ENCODE data around the gene NOC2L.
A peak's percentile ranks its signal among the peaks of the same experiment; 100 is the strongest.

The NOC2L gene

GRCh38 chr1:913491-914130 is 45.4 kb downstream of the NOC2L start:
- no peak for DNase-seq

GRCh38 chr1:912740-913301 is 46.2 kb downstream of the NOC2L start:
- DNase-seq = peak; percentile 45

DNA sequence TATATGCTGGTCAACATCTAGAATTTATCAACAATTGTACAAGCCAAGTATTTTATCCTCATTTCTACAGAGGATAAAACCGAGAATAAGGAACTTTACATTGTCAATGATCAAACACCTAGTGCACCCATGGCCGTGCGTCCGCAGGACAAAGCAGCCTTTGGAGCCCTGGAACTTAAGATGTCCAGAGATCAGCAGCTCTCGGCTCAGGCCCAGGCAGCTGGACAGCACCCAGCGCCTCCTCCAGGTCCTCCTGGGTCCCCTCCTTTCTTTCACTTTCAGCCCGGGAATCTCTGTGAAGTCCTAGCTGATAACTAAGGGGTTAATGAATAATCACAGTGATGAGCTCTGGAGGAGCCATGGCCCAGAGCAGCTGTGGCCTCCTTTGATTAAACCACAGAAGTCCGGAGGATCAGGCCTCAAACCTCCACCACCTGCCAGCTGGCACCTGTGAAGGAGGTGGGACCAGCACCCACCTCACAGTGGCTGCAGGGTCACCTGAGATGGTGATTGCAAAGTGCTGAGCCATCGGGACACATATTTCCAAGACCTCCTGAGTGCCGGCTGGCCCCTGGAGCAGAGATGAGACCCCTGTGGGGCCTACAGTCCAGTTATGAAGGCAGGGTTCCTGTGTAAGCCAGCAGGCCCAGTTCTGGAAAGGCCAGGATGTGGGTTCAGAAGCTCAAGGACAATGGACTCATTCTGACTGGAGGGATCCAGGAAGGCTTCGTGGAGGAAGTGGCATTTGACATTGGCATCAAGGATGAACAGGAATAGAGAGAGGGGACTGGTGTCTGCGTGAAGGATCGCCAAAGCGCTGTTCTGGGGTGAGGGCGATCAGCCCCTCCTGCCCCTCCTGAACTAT is 46.9 kb downstream of the NOC2L start:
- no peak for DNase-seq

DNA sequence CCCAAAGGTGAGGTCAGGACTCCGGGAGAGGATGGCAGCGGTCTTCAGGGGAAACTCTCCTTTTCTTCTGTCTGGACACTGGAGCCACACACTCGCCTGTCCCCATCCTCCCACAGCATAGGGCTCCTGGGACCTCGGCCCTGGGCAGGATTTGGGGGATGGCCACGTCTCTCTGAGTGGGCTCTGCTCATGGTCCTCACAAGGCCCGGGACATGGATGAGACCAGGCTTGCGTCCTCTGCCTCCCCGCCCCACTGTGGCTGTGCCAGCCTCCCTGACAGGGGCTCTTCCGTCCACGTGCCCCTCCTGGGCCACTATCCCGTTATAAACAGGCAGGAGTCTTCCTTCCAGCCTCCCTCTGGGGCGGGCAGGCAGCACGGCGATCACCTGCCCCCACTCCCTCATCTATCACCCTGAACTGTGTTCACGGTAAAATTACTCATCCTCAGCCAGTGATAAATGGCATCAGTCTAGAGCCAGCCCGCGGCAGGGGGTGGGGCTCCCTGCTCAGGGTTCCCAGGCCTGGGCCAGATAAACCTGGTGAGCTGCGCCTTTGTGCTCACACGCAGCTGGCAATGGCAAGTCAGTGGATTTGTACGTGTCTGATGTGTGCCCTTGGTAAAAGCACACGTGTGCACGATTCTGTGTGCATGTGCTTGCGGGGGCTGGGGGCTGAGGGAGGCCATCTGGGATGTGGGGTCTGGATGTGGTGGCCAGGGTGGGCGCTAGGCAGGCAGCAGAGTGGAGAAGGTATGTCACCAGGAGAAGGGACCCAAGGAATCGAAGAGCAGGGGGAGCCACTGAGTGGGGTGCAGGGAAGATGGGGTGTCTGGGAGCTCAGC is 48.0 kb downstream of the NOC2L start:
- peak; percentile 84 for DNase-seq

DNA sequence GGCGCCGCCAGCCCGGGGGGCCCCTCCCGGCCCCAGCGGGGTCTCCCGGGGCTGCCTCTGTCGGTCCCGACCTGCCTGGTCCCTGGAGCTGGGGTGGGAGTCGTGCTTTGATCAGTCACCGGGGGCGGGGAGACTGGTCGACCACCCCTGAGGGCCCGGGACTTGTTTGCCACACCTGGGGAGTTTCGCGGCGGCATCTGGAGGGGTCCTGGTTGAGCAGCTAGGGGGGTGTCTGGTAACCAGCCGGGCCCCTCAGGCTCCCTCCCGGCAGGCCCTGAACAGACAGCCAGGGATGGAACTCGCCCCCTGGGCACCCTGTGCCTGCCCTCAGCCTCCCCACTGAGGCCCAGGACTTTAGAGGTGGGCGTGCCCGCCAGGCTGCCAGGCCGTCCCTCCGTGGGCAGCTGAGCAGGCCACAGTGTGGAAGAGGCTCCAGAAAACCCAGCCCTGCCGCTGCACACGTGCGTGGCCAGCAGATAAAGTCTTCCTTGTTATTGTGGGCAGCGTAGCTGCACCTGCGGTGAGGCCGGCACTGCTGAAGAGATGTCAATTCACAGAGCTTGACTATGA is 48.7 kb downstream of the NOC2L start:
- DNase-seq = no peak

DNA sequence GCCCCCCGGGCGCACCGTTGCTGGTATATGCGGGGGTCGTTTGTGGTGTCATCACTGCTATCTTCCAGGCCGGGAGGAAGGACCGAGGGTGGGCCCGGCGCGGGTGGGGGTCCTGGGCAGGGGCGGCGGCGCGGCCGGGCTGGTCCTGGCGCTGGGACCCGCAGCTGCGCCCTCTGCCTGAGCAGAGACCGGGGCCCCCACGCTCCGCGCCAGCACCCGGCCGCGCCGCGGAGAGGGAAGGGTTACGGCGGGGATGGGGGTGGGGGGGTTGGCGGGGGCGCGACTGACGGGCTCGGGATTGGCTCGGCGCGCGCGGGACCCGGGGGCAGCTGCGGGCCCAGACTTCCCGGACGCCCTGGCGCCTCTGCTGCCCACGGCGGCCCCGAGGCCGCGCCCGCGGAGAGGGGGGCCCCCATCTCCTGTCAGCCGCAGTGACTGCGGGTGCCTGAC is 49.2 kb downstream of the NOC2L start:
- peak; percentile 39 for DNase-seq

DNA sequence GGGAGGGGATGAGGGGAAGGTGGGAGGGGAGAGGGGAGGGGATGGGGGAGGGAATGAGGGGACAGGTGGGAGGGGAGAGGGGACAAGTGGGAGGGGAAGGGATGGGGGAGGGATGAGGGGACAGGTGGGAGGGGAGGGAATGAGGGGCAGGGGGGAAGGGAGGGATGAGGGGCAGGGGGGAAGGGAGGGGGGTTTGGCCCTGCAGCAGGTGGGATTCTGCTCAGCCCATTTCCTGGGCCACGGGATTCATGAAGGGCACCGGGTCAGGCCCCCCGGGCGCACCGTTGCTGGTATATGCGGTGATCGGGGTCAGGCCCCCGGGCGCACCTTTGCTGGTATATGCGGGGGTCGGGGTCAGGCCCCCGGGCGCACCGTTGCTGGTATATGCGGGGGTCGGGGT is 50.4 kb downstream of the NOC2L start:
- DNase-seq = no peak

DNA sequence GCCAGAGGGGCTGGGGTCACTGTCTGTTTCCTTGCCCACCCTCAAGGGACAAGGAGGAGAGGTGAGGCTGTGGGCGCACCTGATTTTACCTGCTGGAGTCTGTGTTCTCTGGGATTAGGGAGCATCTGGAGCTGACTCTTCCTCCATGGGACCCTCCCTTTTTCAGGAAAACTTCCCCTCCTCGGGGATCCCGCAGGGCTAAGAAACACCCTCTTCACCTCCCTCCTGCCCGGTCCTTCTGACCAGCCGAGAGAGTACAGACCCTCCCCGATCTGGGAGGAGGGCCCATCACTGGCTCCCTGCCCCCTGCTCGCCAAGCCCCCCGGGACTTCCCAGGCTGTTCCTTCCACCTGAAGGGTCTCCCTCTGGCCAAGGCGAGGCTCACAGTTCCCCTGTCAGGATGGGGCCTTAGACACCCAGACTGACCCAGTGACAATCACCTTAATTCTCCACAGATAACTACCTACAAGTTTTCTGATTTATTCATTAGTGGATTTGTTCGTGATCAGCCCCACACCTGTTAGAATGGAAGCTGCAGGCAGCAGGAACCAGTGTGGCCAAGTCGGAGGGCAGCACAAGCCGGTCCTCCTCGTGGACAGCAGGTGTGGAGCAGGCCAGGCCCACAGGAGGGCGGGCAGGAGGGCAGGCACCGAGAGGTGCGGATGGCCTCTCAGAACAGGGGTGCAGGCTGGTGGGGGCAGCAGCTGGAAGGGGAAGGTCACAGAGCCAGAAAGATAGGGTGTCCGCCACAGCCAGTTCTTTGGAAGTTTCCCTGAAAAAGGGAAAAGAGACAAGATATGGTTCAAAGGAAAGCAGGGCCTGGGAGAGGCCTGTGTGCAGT is 51.2 kb downstream of the NOC2L start:
- no peak for DNase-seq

DNA sequence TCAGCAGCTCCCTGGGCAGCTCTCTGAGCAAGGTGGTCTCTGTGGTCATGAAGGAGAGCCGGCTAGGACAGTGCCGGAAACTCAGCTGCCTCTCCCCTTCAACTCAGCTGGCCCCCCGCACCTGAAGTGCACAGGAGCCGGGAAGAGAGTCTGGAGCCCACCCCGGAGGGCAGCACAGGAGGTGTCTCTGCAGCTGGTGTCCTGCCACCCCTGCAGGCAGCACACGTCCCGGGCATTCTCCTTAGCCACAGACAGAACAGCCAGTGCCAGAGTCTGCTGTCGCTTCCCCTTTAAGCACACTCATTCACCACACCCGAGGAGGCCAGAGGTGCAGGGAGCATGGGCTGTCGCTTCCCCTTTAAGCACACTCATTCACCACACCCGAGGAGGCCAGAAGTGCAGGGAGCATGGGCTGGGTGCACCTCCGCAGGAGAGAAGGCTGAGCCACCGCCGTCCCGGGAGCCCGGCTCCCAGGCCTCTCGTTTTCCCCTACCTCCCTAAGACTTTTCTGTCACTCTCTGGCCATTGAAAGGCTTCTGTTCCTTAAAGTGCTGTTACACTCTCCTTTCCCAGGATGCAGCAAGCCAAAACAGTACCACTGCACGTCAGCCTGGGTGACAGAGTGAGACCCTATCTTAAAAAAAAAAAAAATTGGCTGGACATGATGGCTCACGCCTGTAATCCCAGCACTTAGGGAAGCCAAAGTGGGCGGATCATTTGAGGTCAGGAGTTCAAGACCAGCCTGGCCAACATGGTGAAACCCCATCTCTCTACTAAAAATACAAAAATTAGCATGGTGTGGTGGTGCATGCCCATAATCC is 52.2 kb downstream of the NOC2L start:
- DNase-seq = peak; percentile 75

DNA sequence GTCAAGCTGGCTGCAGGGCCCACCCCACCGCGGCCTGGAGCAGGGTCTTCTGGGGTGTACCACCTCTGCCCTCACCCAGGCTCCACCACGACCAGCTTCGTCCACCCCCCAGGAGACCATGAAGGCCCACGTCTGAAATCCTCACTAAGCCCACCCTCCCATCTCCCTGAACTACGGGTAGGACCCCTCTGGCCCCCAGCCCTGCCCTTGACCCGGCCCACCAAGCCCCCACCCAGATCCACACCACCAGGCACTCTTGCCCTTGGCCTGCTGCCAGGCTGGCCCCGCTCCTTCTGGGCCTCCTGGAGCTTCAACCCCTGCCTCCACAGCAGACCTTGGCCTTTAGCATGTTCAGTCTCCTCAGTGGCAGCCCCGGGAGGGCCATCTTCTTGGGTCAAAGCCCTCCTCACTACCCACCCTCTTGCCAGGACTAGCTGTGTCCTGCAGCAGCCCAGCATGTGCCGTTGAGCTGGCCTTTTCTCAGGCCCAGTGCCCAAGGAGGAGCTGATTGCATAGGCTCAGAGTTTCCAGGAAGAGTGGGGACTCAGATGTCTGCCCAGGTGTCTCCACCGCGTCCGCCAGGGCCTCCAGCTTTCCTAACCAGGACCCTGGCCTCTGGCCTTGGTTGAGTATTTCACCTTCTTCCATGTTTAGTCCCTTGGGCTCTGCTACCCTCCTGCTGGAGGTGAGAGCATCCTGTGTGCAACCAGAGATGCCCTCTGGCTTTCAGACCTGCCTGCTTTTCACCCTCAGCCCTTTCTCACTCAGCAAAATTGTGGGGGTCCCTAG is 53.1 kb downstream of the NOC2L start:
- DNase-seq = no peak

DNA sequence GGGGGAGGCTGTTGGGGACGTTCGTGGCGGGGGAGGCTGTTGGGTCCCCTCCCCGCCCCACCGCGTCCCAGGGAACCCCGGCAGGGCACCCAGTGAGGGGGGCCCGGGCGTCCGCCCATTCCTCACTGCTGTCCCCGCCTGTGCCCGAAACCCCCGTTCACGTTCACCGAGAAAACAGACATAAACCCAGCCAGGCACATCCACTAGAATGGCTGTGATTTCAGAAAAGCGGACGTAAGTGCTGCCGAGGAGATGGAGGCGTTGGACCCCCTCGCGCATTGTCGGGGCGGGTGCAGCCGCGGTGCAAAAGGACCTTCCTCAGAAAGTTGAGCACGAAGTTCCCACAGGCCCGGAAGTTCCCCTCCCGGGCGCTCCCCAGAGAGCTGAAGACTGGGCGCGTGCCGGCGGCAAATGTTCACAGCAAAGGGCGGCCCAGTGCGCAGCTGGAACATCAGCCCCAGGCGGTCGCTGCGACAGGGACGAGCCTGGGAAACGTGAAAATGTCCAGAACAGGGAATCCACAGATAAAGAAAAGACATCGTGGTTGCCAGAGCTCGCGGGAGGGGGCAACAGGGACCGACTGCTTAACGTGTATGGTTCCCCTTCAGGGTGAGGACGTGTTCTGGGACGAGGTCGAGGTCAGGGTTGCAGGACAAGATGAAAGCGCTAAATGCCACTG is 53.8 kb downstream of the NOC2L start:
- peak; percentile 64 for DNase-seq

DNA sequence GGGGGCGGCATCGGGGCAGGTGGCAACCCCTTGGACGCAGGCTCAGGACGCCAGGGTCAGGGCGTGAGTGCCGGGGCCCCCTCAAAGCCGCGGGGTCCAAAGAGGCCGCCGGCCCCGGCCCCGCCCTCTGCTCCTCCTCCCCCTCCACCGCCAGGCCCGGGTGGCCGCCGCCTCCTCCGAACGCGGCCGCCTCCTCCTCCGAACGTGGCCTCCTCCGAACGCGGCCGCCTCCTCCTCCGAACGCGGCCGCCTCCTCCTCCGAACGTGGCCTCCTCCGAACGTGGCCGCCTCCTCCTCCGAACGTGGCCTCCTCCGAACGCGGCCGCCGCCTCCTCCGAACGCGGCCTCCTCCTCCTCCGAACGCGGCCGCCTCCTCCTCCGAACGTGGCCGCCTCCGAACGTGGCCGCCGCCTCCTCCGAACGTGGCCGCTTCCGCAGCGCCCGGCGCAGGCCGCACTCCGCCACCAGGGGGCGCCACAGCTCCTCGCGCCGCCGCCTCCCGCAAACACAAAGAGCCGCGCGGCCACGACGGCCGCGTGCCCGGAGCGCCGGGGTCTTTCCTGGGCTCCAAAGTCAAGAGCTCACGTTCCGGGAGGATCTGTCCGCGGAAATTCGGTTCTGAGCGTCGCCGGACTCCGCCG is 54.6 kb downstream of the NOC2L start:
- DNase-seq = peak; percentile 83

DNA sequence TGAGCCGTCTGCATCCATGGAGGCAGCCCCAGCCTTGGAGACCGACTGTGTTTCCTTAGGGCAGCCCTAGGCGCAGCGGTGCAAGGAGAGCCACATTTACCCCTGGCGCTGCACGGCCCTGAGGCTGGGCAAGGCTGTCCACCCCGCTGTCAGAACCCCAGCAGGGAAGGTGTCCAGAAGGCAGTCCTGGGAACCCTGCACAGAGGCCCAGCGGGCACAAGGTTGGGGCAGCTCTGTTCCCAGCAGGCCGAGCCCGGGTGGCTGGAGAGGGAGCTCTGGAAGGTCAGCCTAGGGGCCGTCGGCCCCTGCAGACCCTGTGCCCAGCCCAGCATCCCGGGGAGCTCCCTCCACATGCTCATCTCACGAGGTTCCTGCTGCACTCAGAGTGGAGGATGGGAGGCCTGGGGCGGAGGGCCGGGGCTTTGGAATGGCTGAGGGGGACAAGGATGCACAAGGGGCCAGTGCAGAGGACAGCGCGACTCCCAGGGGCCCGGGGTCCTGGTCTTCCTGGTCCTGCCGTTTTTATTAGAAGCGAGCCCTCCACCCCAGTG is 55.3 kb downstream of the NOC2L start:
- DNase-seq = no peak

DNA sequence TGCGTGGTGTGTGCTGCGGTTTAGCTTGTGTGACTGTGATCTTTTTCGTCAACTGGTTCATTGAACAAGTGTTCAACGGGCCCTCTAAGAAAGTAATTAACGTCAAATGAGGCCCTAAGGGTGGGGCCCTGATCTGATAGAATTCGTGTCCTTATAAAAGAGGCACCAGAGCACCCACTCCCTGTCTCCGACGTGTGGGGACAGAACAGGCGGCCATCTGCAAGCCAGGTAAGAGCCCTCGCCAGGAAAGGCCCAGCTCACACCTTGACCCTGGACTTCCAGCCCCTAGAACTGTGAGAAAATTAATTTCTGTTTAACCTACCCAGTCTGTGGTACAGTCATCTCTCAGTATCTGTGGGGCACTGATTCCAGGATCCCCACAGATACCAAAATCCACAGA is 55.8 kb downstream of the NOC2L start:
- no peak for DNase-seq

DNA sequence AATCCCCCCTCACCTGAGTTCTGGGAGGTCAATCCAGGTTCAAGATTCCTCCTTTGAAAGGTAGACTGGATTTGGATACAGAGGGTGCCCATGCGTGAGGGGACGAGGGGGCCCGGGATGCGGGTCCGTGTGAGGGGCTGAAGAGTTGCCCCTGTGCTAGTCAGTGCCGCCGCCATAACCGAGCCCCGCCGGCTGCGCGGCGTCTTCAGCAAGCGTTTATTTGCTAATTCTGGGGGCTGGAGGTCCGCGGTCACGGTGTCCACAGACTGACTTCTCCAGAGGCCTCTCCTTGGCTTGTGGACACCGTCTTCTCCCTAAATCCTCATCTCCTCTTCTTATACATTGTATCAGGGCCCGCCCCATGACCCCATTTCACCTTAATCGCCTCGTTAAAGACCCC is 56.3 kb downstream of the NOC2L start:
- DNase-seq = no peak

GRCh38 chr1:901108-901859 is 57.8 kb downstream of the NOC2L start:
- no peak for DNase-seq

DNA sequence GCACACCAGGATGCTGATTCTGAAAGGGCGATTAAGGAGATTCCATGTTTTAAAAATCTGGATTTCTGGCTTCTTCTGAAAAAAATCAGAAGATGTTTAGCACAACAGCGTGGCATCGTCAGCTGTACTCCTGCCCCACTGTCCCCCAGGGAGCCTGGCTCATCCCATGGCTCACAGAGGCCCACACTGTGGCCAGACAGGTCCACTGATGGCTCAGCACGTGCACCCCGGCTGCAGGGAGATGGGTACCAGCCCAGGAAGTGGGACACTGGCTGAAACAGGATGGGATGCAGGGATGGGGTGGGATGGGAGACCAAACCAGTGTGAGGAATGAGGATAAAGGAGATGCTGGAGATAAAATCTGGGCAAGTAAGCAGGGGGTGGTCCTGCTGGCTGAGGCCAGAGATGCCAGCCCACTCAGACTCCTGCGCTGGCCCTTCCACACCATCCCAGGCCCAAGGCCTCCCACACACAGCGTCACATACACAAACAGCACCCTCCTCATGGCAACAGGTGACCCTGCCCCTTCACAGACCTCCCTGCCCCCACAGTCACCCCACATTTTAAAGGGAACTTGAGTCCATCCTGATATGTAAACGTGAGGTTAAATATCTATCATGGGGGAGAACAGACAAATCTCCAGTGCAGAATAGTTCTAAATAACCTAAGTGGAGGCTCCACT is 59.3 kb downstream of the NOC2L start:
- DNase-seq = no peak
